Right lobe of liver (tissue), 6 donors: ENCODE measurements around the gene RALGAPA2. TPM values are rescaled to one million over a fixed set of nuclear protein-coding genes. Genes with fewer than 3 reads are reported as not detected.

Experiments
- ATAC-seq, 4 donors: fragments of 200-7000 bp; cut with Tn5 transposase; one replicate each; pipeline ENCODE4 v1.9.1; 2020; ENCODE audit warnings: mild to moderate bottlenecking in 4 of 4, moderate library complexity in 4 of 4
- DNase-seq, 3 donors: peaks; one replicate each; pipeline ENCODE4 v3.0.0-alpha.2; 2020
- H3K27ac ChIP-seq, 3 donors: fragments of 200-600 bp; one replicate each; pipeline ENCODE4 v1.8.0; 2022
- H3K27me3 ChIP-seq, 2 donors: fragments of 200-600 bp; one replicate each; pipeline ENCODE4 v1.8.0; 2022
- H3K36me3 ChIP-seq, 4 donors: fragments of 200-600 bp; sonication (generic) in 1 of 4; one replicate each; pipeline versions ENCODE4 v1.5.1 to v1.8.0; 2017 to 2022; ENCODE audit warnings: control low read depth in 1 of 4
- H3K4me1 ChIP-seq, 4 donors: fragments of 200-600 bp; sonication (generic) in 1 of 4; one replicate each; pipeline versions ENCODE4 v1.5.1 to v1.8.0; 2017 to 2022; ENCODE audit warnings: control low read depth in 1 of 4
- H3K4me3 ChIP-seq, 3 donors: fragments of 200-600 bp; one replicate each; pipeline ENCODE4 v1.8.0; 2022
- H3K9me3 ChIP-seq, 4 donors: fragments of 200-600 bp; sonication (generic) in 1 of 4; one replicate each; pipeline versions ENCODE4 v1.5.1 to v1.8.0; 2017 to 2022; ENCODE audit warnings: control low read depth in 1 of 4
- POLR2A ChIP-seq: fragments of 450-650 bp; IDR thresholded peaks from one replicate; pipeline ENCODE4 v1.6.1; 2017; ENCODE audit warnings: antibody characterized with exemption, mild to moderate bottlenecking
- WGBS: methylation state at CpG from one replicate; pipeline ENCODE4 v1.1.6; 2018; ENCODE audit warnings: low coverage, low lambda C conversion rate; ENCODE audit not compliant: insufficient coverage; ENCODE audit errors: missing lambda C conversion rate; 5-methylcytosine and 5-hydroxymethylcytosine counted together
- intact Hi-C, 2 donors: fragments of 100-400 bp; cut with DNase I; formaldehyde crosslinking; loops; one replicate each; pipeline versions ENCODE4 v1.11.2 to v1.14.1; 2022
- total RNA-seq, 6 experiments: library from RNA; depleted of rRNA in 2 of 6; stranded (reverse); fragments of >200 nt in 2 of 6; fragmentation: NEBNext Ultra II Directional in 3 of 6; extraction: Animal tissue kit (Norgen Biotek cat#: 25700) in 3 of 6; gene quantifications; one replicate each; pipeline versions ENCODE4 v1.1.0 to v1.2.4, GENCODE V29; 2016 to 2023
- TF ChIP-seq, protein P1 (sequence below), 4 donors: fragments of 200-600 bp in 3 of 4; fragments of 450-650 bp in 1 of 4; IDR thresholded peaks; one replicate each; pipeline versions ENCODE4 v1.5.1 to v1.8.0; 2016 to 2022; ENCODE audit warnings: antibody characterized with exemption in 4 of 4, mild to moderate bottlenecking in 2 of 4
- donor health status: DM: no; HTN: yes; CAD: no.
- donor health status: DM: no; HTN: no; CAD: no.
- donor health status: DM: no; HTN: no; CAD: no.
- donor health status: DM: no; HTN: yes; CAD: no.
- donor health status: DM: no; HTN: yes; CAD: no.

The RALGAPA2 gene
- total RNA-seq, 6 experiments from 2014 or later: 38.3 to 76.7 (median 62.7) TPM

DNA sequence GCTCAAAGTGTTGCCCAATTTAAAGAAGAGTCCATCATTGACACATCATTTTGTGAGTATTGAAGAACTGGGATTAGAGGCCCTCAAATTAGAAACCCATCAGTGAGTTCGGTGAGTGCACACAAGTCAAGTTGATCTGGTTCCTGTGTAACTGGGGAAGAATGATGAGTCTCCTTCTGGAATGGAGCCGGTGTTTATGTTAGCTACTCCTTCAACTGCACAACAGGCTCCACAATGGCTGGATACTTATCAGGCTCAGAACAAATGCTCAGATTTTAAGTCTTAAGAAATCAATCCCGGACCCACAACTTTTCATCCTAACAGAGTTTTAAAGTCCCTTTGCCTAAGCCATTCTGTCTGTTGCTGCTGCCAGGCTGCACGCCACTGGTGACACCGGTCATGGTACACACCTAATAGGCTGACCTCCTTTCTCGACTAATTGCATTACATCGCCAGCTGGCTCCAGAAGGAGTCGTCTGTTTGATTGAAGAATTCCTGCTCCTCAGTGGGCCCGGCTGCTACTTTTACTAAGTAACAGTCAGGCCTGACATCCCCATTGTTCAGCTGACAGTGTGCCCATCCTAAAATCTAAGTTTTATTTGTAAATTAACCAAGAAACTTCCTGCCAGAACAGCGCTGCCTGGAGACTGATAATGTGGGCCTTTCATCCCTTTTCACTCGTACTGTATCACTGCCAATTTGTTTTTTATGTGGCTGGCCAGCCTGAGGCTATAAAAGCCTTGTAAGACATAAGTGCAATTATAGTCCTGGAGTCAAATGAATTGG lies 214.2 kb downstream of the RALGAPA2 start:
- 46% methylated on average over 8 of the region's 11 CpGs for WGBS
- H3K36me3 ChIP-seq: peaks cover 0 to 64% (median 24%) of the 10 kb centered on the region in 4 donors
- no peaks in the 10 kb centered on the region for H3K9me3 ChIP-seq
- intact Hi-C loops: no loop called here
- H3K4me3 ChIP-seq: no peak overlapping the region
- H3K27ac ChIP-seq: no peak overlapping the region
- ATAC-seq: no peak
- H3K27me3 ChIP-seq: no peaks in the 10 kb centered on the region
- peaks cover 0 to 13% (median 6%) of the 10 kb centered on the region in 4 donors for H3K4me1 ChIP-seq
- no peak for DNase-seq
- TF ChIP-seq POLR2A: no peak
- TF ChIP-seq, protein P1, sequence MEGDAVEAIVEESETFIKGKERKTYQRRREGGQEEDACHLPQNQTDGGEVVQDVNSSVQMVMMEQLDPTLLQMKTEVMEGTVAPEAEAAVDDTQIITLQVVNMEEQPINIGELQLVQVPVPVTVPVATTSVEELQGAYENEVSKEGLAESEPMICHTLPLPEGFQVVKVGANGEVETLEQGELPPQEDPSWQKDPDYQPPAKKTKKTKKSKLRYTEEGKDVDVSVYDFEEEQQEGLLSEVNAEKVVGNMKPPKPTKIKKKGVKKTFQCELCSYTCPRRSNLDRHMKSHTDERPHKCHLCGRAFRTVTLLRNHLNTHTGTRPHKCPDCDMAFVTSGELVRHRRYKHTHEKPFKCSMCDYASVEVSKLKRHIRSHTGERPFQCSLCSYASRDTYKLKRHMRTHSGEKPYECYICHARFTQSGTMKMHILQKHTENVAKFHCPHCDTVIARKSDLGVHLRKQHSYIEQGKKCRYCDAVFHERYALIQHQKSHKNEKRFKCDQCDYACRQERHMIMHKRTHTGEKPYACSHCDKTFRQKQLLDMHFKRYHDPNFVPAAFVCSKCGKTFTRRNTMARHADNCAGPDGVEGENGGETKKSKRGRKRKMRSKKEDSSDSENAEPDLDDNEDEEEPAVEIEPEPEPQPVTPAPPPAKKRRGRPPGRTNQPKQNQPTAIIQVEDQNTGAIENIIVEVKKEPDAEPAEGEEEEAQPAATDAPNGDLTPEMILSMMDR (IDR thresholded peaks at IDR 0.05): no peak

- TF ChIP-seq POLR2A: no peak
- TF ChIP-seq, protein P1 (IDR thresholded peaks at IDR 0.05): no peak
- no peak for DNase-seq
- WGBS: 71% methylated on average over 6 of the region's 8 CpGs
- Histone ChIP-seq H3K27ac (no peak overlapping the region), H3K4me1 (peaks cover 0 to 21% (median 10%) of the 10 kb centered on the region in 4 donors), H3K4me3 (no peak overlapping the region), H3K36me3 (peaks cover 0 to 56% (median 18%) of the 10 kb centered on the region in 4 donors), H3K9me3 (no peaks in the 10 kb centered on the region), H3K27me3 (no peaks in the 10 kb centered on the region)
- no peak for ATAC-seq
- intact Hi-C loops: no loop called here
Measured at GRCh38 chr20:20497242-20497978, 215.0 kb downstream of the RALGAPA2 start.

DNA sequence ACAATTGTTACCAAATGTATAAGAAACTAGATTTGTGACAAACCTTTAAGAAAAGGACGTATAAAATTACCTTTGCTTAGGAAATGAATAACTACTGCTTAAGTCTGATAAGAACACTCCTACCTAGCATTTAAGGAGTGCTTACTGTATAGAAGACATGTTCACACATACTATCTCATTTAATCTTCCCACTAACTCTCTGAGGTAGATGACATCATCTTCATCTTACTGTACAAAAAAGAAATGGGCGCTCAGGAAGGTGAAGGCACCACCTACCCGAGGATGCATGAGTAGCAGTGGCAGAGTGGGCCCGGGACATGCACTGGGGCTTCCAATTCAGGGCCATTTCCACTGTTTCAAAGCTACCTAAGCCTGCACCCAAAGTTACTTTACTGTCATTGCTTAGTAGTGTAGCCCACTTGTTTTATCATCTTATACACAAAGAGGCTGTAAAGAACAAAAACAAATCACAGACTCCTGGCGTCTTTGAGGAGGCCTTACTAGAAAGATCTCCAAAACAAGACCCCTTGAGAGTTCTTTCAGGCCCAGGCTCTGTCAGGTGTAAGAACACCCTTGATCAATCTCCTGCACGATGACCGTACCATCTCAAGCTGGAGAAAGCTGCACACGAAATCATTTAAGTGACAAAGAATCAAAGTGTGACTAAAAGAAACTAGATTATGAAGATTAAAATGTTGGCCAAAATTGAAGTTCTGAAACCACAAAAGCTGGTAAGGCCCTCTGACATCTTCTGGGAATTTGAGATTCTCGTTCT lies 216.5 kb downstream of the RALGAPA2 start:
- 86% methylated on average over 9 of the region's 9 CpGs for WGBS
- Histone ChIP-seq H3K4me1 (peaks cover 0 to 24% (median 11%) of the 10 kb centered on the region in 4 donors), H3K27ac (no peak overlapping the region), H3K9me3 (no peaks in the 10 kb centered on the region), H3K36me3 (peaks cover 0 to 53% (median 10%) of the 10 kb centered on the region in 4 donors), H3K27me3 (no peaks in the 10 kb centered on the region), H3K4me3 (no peak overlapping the region)
- no peak for TF ChIP-seq POLR2A
- TF ChIP-seq, protein P1 (IDR thresholded peaks at IDR 0.05): no peak
- DNase-seq (no peak), ATAC-seq (no peak)
- intact Hi-C loops: no loop called here

DNA sequence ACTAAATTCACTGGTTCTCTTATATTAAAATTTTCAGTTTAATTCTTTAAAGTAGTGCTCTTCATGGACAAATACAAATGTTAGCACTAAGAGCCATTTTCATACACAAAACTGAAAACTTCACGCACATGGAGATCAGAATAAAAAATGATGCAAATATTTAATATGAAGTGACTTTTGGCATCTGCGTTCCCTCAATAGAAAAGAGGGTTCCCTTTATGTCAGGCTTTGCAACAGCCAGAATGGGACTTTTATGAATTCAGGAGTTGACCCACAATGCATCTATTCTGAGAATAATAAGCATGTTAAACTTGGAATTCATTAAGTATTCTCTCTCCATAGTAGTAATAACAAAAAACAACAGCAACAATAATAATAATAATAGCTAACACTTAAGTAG lies 218.7 kb downstream of the RALGAPA2 start:
- DNase-seq (no peak), ATAC-seq (no peak)
- Histone ChIP-seq H3K36me3 (peaks cover 0 to 37% (median 2%) of the 10 kb centered on the region in 4 donors), H3K27me3 (no peaks in the 10 kb centered on the region), H3K9me3 (no peaks in the 10 kb centered on the region), H3K4me3 (no peak overlapping the region), H3K4me1 (peaks cover 0 to 24% (median 11%) of the 10 kb centered on the region in 4 donors), H3K27ac (peak overlapping the region in 2 of 3 donors; percentile 25 to 35)
- WGBS: 92% methylated on average over 2 of the region's 2 CpGs
- intact Hi-C loops: no loop called here
- TF ChIP-seq, protein P1 (IDR thresholded peaks at IDR 0.05): no peak
- TF ChIP-seq POLR2A: no peak
